Peyer's patch (tissue), 4 donors: ENCODE data around the gene HNRNPA2B1. TPM values are rescaled to one million over a fixed set of nuclear protein-coding genes. Genes with fewer than 3 reads are reported as not detected.
"Not testable (repeated sequence)": the region's sequence is repeated elsewhere in the genome, so short reads cannot be mapped to it uniquely, and the experiment has no call there.

Experiments
- DNase-seq, 3 donors: peaks; one replicate each; pipeline ENCODE4 v3.0.0-alpha.2; 2017 to 2019
- H3K27ac ChIP-seq, 4 donors: fragments of 200-600 bp; sonication (generic); one replicate each; pipeline ENCODE4 v1.5.1; 2016 to 2019
- H3K27me3 ChIP-seq, 2 donors: fragments of 200-600 bp; sonication (generic); one replicate each; pipeline ENCODE4 v1.5.1; 2019
- H3K36me3 ChIP-seq, 3 donors: fragments of 200-600 bp; sonication (generic); one replicate each; pipeline ENCODE4 v1.5.1; 2016 to 2019
- H3K4me1 ChIP-seq, 4 donors: fragments of 200-600 bp; sonication (generic); one replicate each; pipeline ENCODE4 v1.5.1; 2016 to 2019
- H3K4me3 ChIP-seq, 4 donors: fragments of 200-600 bp; sonication (generic); 1 replicate in 3 of 4; 2 replicates in 1 of 4; pipeline ENCODE4 v1.5.1; 2016 to 2019; ENCODE audit warnings: mild to moderate bottlenecking in 1 of 4
- H3K9me3 ChIP-seq, 4 donors: fragments of 200-600 bp; sonication (generic); one replicate each; pipeline ENCODE4 v1.5.1; 2016 to 2019; ENCODE audit warnings: mild to moderate bottlenecking in 1 of 4
- POLR2A ChIP-seq, 2 donors: fragments of 450-650 bp; IDR thresholded peaks; one replicate each; pipeline ENCODE4 v1.5.1; 2017; ENCODE audit warnings: antibody characterized with exemption in 2 of 2, mild to moderate bottlenecking in 2 of 2, moderate library complexity in 2 of 2
- total RNA-seq, 4 donors: library from RNA; depleted of rRNA; stranded (reverse); fragments of >200 nt; gene quantifications; one replicate each; pipeline ENCODE4 v1.1.0, GENCODE V29; 2016
- TF ChIP-seq, protein P1 (sequence below), 6 experiments: fragments of 450-650 bp in 4 of 6; fragments of 200-600 bp in 2 of 6; sonication (generic) in 1 of 6; IDR thresholded peaks; one replicate each; pipeline ENCODE4 v1.5.1; 2017 to 2019; ENCODE audit warnings: antibody characterized with exemption in 6 of 6, mild to moderate bottlenecking in 3 of 6, moderate library complexity in 1 of 6

Gene HNRNPA2B1
- total RNA-seq, 4 donors from 2014 or later: 184 to 526 (median 228) TPM

DNA sequence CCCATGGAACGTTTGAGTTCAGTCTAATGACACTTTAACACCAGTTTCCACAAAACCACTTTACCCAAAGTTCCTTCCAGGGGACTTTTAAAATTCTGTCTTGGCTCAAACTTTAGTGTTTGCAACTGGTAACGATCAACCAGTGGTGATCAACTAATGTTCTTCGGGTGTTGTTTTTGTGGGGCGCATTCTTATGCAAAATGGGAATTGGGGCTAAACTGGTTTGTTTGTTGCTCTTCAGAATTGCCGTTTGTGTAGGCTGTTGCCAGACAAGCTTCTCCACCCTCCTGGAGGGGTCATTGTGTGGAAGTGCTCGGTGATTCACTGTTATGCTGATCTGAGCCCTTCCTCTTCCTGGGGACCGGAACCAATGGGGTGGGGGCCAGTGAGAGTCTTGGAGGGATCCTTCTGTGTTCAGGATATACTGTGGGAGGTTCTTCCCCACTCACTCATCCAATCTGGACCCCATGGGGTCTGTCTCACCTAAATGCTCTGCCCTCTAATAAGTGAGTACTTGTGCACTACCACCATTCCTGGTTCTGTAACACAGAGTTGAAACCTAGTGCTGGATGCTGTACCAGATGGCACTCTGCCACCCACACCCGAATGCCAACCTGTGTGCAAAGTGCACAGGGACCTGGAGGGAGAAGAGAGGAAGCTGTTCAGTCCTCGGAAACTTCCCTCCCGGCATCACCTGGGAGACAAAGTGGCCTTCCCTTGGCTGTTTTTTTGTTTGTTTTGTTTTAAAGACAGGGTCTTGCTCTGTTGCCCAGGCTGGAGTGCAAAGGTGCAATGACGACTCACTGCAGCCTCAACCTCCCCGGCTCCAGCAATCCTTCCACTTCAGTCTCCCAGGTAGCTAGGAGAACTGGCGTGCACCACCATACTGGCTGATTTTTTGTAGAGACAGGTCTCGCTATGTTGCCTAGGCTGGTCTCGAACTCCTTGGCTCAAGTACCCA, 46.4 kb downstream of the HNRNPA2B1 start:
- H3K27me3 ChIP-seq: no peaks in the 10 kb centered on the region
- no peaks in the 10 kb centered on the region for H3K9me3 ChIP-seq
- DNase-seq: peak; percentile 38 to 82 (median 79)
- peak overlapping the region in 3 of 4 donors; percentile 74 to 89 (median 81) for H3K4me3 ChIP-seq
- peak overlapping the region; percentile 56 to 86 (median 78) for H3K27ac ChIP-seq
- peak; percentile 15 to 50 for TF ChIP-seq POLR2A (IDR thresholded peaks at IDR 0.05)
- TF ChIP-seq, protein P1, sequence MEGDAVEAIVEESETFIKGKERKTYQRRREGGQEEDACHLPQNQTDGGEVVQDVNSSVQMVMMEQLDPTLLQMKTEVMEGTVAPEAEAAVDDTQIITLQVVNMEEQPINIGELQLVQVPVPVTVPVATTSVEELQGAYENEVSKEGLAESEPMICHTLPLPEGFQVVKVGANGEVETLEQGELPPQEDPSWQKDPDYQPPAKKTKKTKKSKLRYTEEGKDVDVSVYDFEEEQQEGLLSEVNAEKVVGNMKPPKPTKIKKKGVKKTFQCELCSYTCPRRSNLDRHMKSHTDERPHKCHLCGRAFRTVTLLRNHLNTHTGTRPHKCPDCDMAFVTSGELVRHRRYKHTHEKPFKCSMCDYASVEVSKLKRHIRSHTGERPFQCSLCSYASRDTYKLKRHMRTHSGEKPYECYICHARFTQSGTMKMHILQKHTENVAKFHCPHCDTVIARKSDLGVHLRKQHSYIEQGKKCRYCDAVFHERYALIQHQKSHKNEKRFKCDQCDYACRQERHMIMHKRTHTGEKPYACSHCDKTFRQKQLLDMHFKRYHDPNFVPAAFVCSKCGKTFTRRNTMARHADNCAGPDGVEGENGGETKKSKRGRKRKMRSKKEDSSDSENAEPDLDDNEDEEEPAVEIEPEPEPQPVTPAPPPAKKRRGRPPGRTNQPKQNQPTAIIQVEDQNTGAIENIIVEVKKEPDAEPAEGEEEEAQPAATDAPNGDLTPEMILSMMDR (IDR thresholded peaks at IDR 0.05): no peak
- peaks cover 0 to 47% (median 9%) of the 10 kb centered on the region in 4 donors for H3K4me1 ChIP-seq
- H3K36me3 ChIP-seq: no peaks in the 10 kb centered on the region

DNA sequence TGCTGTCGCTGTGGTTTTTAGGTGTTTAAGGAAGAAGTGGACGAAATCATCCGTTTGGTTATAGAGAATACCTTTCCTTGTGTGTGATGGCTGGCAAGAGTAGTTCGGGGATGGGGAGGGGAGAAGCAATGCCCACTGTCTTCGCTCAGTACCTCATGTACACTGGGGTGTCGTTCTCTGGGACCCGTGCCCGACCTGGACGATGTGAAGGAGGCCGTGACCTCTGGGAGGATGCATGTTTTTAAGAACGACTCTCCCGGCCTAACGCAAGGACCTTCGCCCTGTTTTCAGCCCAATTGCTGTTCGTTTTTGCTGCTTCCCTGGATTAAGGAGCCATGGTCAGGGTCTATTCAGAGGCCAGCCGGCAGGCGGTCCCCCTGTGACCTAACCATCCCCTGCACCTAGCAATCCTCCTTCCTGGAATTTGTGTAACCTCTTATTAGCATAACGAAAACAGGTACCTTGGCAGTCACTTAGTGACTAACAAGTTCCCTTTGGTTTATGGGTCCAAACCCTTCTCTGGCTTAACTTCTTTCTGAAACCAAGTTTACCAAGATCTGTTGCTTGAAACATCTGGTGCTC, 47.2 kb downstream of the HNRNPA2B1 start:
- no peaks in the 10 kb centered on the region for H3K9me3 ChIP-seq
- H3K4me3 ChIP-seq: peak overlapping the region; percentile 66 to 89 (median 78)
- H3K4me1 ChIP-seq: peaks cover 0 to 40% (median 9%) of the 10 kb centered on the region in 4 donors
- no peaks in the 10 kb centered on the region for H3K27me3 ChIP-seq
- DNase-seq: peak; percentile 25 to 58 (median 56)
- peak overlapping the region; percentile 56 to 86 (median 78) for H3K27ac ChIP-seq
- no peaks in the 10 kb centered on the region for H3K36me3 ChIP-seq
- TF ChIP-seq, protein P1 (IDR thresholded peaks at IDR 0.05): no peak
- TF ChIP-seq POLR2A (IDR thresholded peaks at IDR 0.05): no peak

DNA sequence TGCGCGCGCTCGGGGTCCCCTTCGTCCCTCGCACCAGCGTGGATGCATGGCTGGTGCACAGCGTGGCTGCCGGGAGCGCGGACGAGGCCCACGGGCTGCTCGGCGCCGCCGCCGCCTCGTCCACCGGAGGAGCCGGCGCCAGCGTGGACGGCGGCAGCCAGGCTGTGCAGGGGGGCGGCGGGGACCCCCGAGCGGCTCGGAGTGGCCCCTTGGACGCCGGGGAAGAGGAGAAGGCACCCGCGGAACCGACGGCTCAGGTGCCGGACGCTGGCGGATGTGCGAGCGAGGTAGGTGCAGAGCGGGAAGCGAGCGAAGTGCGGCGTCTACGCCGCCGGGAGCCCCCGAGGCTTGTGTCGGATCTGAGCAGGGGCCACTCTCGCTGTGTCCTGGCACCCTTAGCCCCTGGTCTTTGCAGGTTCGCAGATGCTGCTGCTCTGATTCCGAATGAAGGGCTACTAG, 47.7 kb downstream of the HNRNPA2B1 start:
- not testable (repeated sequence) for H3K36me3 ChIP-seq, H3K9me3 ChIP-seq, H3K27me3 ChIP-seq
- Histone ChIP-seq H3K27ac (peak overlapping the region; percentile 56 to 86 (median 78)), H3K4me1 (peaks cover 0 to 37% (median 9%) of the 10 kb centered on the region in 4 donors), H3K4me3 (peak overlapping the region; percentile 66 to 89 (median 78))
- peak; percentile 57 to 74 (median 63) for DNase-seq

DNA sequence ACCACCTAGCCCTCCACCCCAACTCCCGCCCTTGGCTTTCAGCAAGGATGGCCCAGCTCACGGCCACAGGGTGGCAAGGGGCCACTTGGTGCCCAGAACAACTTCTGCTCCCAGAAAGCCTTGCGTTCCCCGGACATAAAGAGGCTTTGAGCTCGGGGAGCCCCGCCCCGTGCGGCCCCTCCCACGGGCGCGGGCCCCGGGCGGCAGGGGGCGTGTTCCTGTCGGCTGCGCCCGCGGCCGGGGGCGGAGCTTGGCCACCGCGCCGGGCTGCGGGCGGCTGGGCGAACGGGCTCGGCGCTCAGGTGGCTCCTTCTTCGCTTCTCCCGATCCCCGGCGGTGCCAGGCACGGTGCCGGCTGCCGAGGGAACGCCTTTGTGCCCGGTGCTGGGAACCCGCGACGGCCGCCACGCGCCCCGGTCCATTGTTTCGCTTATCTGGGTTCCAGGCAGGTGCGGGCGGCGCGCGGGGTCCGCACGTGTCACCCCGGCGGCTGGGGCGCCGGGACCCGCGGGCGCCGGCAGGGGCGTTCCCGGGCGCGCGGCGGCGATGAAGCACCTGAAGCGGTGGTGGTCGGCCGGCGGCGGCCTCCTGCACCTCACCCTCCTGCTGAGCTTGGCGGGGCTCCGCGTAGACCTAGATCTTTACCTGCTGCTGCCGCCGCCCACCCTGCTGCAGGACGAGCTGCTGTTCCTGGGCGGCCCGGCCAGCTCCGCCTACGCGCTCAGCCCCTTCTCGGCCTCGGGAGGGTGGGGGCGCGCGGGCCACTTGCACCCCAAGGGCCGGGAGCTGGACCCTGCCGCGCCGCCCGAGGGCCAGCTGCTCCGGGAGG, 48.4 kb downstream of the HNRNPA2B1 start, which contains the start of gene NFE2L3:
TSS of gene NFE2L3 (plus strand) at position 246 of the 829 bp plus-strand sequence. CDS start at position 547, 301 bp downstream.
- H3K27ac ChIP-seq: peak within 1 kb of the TSS; percentile 56 to 86 (median 78)
- peaks cover 0 to 30% (median 9%) of the 10 kb centered on the region in 4 donors for H3K4me1 ChIP-seq
- no peaks in the 10 kb centered on the region for H3K36me3 ChIP-seq
- no peaks in the 10 kb centered on the region for H3K9me3 ChIP-seq
- TF ChIP-seq, protein P1 (IDR thresholded peaks at IDR 0.05): peak in 4 of 6 experiments; percentile 21 to 42 (median 35)
- peak; percentile 41 to 71 for TF ChIP-seq POLR2A (IDR thresholded peaks at IDR 0.05)
- H3K27me3 ChIP-seq: no peaks in the 10 kb centered on the region
- peak within 1 kb of the TSS; percentile 66 to 89 (median 78) for H3K4me3 ChIP-seq
- DNase-seq: peak; percentile 87 to 95 (median 90)

DNA sequence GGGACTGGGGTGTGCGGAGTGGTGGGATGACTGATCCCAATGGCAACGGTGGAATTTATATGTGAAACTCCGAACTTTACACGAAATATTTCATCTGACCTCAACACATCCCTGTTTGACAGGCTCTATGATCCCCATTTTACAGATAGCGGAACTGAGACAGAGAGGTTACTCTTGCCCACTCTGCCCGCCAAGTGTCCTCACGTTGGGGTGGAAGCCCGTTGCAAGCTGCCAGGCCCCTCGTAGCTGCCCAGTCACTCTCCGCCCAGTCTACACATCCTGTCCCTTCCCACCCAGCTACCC, 48.9 kb downstream of the HNRNPA2B1 start:
- Histone ChIP-seq H3K9me3 (no peaks in the 10 kb centered on the region), H3K4me3 (peak overlapping the region; percentile 66 to 89 (median 78)), H3K4me1 (peaks cover 0 to 24% (median 6%) of the 10 kb centered on the region in 4 donors), H3K27me3 (no peaks in the 10 kb centered on the region), H3K27ac (peak overlapping the region; percentile 56 to 86 (median 78)), H3K36me3 (no peaks in the 10 kb centered on the region)
- no peak for DNase-seq
- no peak for TF ChIP-seq POLR2A (IDR thresholded peaks at IDR 0.05)
- TF ChIP-seq, protein P1 (IDR thresholded peaks at IDR 0.05): no peak
